ENCODE measurements around the gene TSPAN4. TPM values are rescaled to one million over a fixed set of nuclear protein-coding genes. Genes with fewer than 3 reads are reported as not detected.

The TSPAN4 gene
- polyA plus RNA-seq, 3 donors: 52.6 to 75.5 (median 63.1) TPM

DNA sequence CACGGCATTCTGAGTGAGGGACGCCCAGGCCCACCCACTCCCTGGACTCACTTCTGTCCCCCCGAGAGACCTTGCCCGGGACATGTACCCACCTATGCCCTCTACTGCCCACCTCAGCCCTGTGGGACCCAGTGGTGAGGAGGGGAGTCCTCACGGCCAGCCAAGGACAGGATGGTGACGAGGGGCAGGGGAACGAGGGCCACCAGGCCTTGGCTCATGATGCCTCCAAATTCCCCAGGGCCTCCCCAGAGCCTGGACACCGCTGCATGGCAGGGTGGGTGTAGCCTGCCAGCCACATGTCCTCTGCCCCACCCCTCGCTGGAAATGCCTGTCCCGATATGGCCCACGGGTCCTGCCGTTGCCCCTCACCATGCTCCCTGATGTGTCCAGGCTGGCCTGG, 26.1 kb downstream of the TSPAN4 start:
- no peak for DNase-seq
- Histone ChIP-seq H3K9me3 (replicated peaks in 1 of 2; ENCODE audit: control insufficient read depth in 1 of 2, insufficient read depth in 1 of 2, low read length in 2 of 2) (no peaks in the 10 kb centered on the region), H3K4me1 (ENCODE audit: control insufficient read depth in 1 of 2, insufficient read depth in 2 of 2, low read length in 2 of 2) (no peaks in the 10 kb centered on the region), H3K79me2 (ENCODE audit: insufficient read depth, low read length) (no peaks in the 10 kb centered on the region), H3K27ac (ENCODE audit: low read depth in 1 of 2, low read length in 2 of 2) (no peak overlapping the region), H3K9ac (ENCODE audit: insufficient read depth, low read length, poor library complexity, severe bottlenecking) (no peak overlapping the region), H3K36me3 (replicated peaks in 1 of 2; ENCODE audit: control insufficient read depth in 1 of 2, insufficient read depth in 2 of 2, low read length in 2 of 2) (peaks cover 3 to 6% of the 10 kb centered on the region in 2 donors), H3K4me2 (replicated peaks; ENCODE audit: extremely low read depth, low read length, poor library complexity, severe bottlenecking) (no peak overlapping the region), H4K20me1 (ENCODE audit: insufficient read depth, low read length) (no peaks in the 10 kb centered on the region), H3K27me3 (ENCODE audit: control insufficient read depth in 2 of 2, insufficient read depth in 2 of 2, low read length in 2 of 2) (no peaks in the 10 kb centered on the region), H3K4me3 (replicated peaks in 1 of 3; ENCODE audit: low read depth in 2 of 3, low read length in 3 of 3) (no peak overlapping the region), H2AFZ (ENCODE audit: insufficient read depth, low read depth, low read length, poor library complexity, severe bottlenecking) (no peak overlapping the region)
- peaks cover 2 to 7% of the 10 kb centered on the region in 2 donors for H3K36me3 Mint-ChIP-seq
- H3K27ac Mint-ChIP-seq: peak overlapping the region in 1 of 7 donors; percentile 79
- intact Hi-C loops (cut with micrococcal nuclease): no loop called here
- peaks cover 0 to 2% (median 2%) of the 10 kb centered on the region in 3 donors for H3K27me3 Mint-ChIP-seq (ENCODE audit: low read depth in 3 of 3)
- TF ChIP-seq, protein P1, sequence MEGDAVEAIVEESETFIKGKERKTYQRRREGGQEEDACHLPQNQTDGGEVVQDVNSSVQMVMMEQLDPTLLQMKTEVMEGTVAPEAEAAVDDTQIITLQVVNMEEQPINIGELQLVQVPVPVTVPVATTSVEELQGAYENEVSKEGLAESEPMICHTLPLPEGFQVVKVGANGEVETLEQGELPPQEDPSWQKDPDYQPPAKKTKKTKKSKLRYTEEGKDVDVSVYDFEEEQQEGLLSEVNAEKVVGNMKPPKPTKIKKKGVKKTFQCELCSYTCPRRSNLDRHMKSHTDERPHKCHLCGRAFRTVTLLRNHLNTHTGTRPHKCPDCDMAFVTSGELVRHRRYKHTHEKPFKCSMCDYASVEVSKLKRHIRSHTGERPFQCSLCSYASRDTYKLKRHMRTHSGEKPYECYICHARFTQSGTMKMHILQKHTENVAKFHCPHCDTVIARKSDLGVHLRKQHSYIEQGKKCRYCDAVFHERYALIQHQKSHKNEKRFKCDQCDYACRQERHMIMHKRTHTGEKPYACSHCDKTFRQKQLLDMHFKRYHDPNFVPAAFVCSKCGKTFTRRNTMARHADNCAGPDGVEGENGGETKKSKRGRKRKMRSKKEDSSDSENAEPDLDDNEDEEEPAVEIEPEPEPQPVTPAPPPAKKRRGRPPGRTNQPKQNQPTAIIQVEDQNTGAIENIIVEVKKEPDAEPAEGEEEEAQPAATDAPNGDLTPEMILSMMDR (IDR thresholded peaks at IDR 0.05): no peak
- no peak overlapping the region for H3K4me3 Mint-ChIP-seq
- no peaks in the 10 kb centered on the region for H3K4me1 Mint-ChIP-seq
- 95% methylated on average over 7 of the region's 12 CpGs for WGBS (ENCODE audit: insufficient coverage)
- H3K9me3 Mint-ChIP-seq: no peaks in the 10 kb centered on the region

DNA sequence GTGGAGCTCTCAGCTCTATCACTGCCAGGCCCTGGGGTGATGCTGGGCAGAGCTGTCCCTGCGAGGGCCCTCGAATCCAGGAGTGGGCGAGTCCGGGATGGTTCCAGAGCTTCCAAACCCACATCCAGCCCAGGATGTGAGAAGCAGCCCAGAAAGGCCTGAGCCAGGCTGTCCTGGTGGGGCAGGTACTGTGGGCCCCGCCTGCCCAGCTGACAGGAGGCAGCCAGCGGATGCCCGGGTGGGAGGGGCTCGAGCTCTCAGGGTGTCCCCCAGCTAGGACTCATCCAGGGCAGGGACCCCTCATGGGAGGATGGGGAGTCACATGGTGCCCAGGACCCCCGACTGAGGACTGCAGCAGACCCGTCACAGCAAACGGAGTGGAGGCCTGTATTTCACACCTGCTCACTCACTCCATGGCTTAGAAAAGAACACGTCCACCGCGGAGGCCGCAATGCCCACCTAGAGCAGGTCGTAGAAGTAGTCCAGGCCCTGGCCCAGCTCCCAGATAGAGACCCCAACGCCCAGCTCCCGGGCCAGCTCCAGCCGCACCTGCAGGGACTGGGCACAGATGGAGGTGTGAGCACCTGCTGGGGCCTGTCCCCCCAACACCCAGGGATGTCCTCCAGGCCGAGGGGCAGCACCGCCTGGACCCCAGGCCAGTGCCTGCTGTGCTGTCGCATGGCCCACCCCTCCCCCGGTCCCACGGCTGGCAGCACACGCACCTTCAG, 26.9 kb downstream of the TSPAN4 start:
- Histone ChIP-seq H3K79me2 (ENCODE audit: insufficient read depth, low read length) (no peaks in the 10 kb centered on the region), H2AFZ (ENCODE audit: insufficient read depth, low read depth, low read length, poor library complexity, severe bottlenecking) (no peak overlapping the region), H3K9me3 (replicated peaks in 1 of 2; ENCODE audit: control insufficient read depth in 1 of 2, insufficient read depth in 1 of 2, low read length in 2 of 2) (no peaks in the 10 kb centered on the region), H3K36me3 (replicated peaks in 1 of 2; ENCODE audit: control insufficient read depth in 1 of 2, insufficient read depth in 2 of 2, low read length in 2 of 2) (peaks cover 0 to 6% of the 10 kb centered on the region in 2 donors), H3K27ac (ENCODE audit: low read depth in 1 of 2, low read length in 2 of 2) (no peak overlapping the region), H3K9ac (ENCODE audit: insufficient read depth, low read length, poor library complexity, severe bottlenecking) (no peak overlapping the region), H3K4me2 (replicated peaks; ENCODE audit: extremely low read depth, low read length, poor library complexity, severe bottlenecking) (no peak overlapping the region), H3K4me1 (ENCODE audit: control insufficient read depth in 1 of 2, insufficient read depth in 2 of 2, low read length in 2 of 2) (no peaks in the 10 kb centered on the region), H4K20me1 (ENCODE audit: insufficient read depth, low read length) (no peaks in the 10 kb centered on the region), H3K4me3 (replicated peaks in 1 of 3; ENCODE audit: low read depth in 2 of 3, low read length in 3 of 3) (no peak overlapping the region), H3K27me3 (ENCODE audit: control insufficient read depth in 2 of 2, insufficient read depth in 2 of 2, low read length in 2 of 2) (no peaks in the 10 kb centered on the region)
- Mint-ChIP-seq H3K27ac (no peak overlapping the region), H3K9me3 (no peaks in the 10 kb centered on the region), H3K4me3 (no peak overlapping the region), H3K27me3 (ENCODE audit: low read depth in 3 of 3) (peaks cover 0 to 2% (median 2%) of the 10 kb centered on the region in 3 donors), H3K36me3 (peaks cover 4 to 7% of the 10 kb centered on the region in 2 donors), H3K4me1 (no peaks in the 10 kb centered on the region)
- no peak for DNase-seq
- 99% methylated on average over 17 of the region's 25 CpGs for WGBS (ENCODE audit: insufficient coverage)
- TF ChIP-seq, protein P1 (IDR thresholded peaks at IDR 0.05): no peak
- intact Hi-C loops (cut with micrococcal nuclease): no loop called here

Measured in CD14-positive monocyte (primary cell).